GM18951 (cell line): ENCODE data around the gene IRS2.

ENCODE experiments used
- POLR2A ChIP-seq: IDR thresholded peaks from 4 replicates; pipeline ENCODE4 v1.6.1; 2011; ENCODE audit warnings: mild to moderate bottlenecking; ENCODE audit not compliant: insufficient read length, insufficient read depth; ENCODE audit errors: extremely low read depth
- in situ Hi-C: fragments of 300-500 bp; cut with MboI; formaldehyde crosslinking; loops from one replicate; pipeline ENCODE4 v1.12.0; 2022; ENCODE audit warnings: low sequenced_read_pairs, mixed read lengths, inconsistent platforms; ENCODE audit not compliant: unreplicated experiment

The IRS2 gene

GRCh38 chr13:109816112-109816807, 29.9 kb upstream of the IRS2 start:
- TF ChIP-seq POLR2A = no peak

GRCh38 chr13:109815651-109816050, 29.3 kb upstream of the IRS2 start:
- in situ Hi-C loops = no loop called here
- TF ChIP-seq POLR2A = no peak

More at GRCh38 chr13:109816112-109816807, 29.9 kb upstream of the IRS2 start:
- in situ Hi-C loops = no loop called here

- no peak for TF ChIP-seq POLR2A
- in situ Hi-C loops = no loop called here
Measured at GRCh38 chr13:109813663-109814062, 27.3 kb upstream of the IRS2 start.

- in situ Hi-C loops = no loop called here
Measured at GRCh38 chr13:109812382-109812781, 26.0 kb upstream of the IRS2 start.

GRCh38 chr13:109810761-109811510, 24.6 kb upstream of the IRS2 start:
- TF ChIP-seq POLR2A = no peak
- in situ Hi-C loops = no loop called here

More at GRCh38 chr13:109812382-109812781, 26.0 kb upstream of the IRS2 start:
- no peak for TF ChIP-seq POLR2A

GRCh38 chr13:109809216-109809932, 23.0 kb upstream of the IRS2 start:
- in situ Hi-C loops = no loop called here
- no peak for TF ChIP-seq POLR2A

GRCh38 chr13:109807345-109807744, 21.0 kb upstream of the IRS2 start:
- in situ Hi-C loops = no loop called here
- TF ChIP-seq POLR2A = no peak

GRCh38 chr13:109804654-109805053, 18.3 kb upstream of the IRS2 start:
- no peak for TF ChIP-seq POLR2A
- in situ Hi-C loops = no loop called here

- in situ Hi-C loops = no loop called here
- no peak for TF ChIP-seq POLR2A
Measured at GRCh38 chr13:109803825-109804224, 17.4 kb upstream of the IRS2 start.

GRCh38 chr13:109802936-109803335, 16.6 kb upstream of the IRS2 start:
- in situ Hi-C loops = no loop called here
- no peak for TF ChIP-seq POLR2A

- TF ChIP-seq POLR2A = no peak
- in situ Hi-C loops = no loop called here
Measured at GRCh38 chr13:109795011-109795410, 8.6 kb upstream of the IRS2 start.

GRCh38 chr13:109794095-109794494, 7.7 kb upstream of the IRS2 start:
- in situ Hi-C loops = no loop called here
- TF ChIP-seq POLR2A = no peak

- no peak for TF ChIP-seq POLR2A
- in situ Hi-C loops = no loop called here
Measured at GRCh38 chr13:109792416-109793059, 6.2 kb upstream of the IRS2 start.
